Prostate gland (tissue), 2 donors: ENCODE measurements around the gene CUL7. TPM values are rescaled to one million over a fixed set of nuclear protein-coding genes. Genes with fewer than 3 reads are reported as not detected.

Experiments used
- DNase-seq: peaks from one replicate; pipeline ENCODE4 v3.0.0-alpha.2; 2019; ENCODE audit warnings: low spot score
- H3K27ac ChIP-seq, 2 donors: fragments of 200-600 bp; sonication (generic); 2 replicates each; pipeline ENCODE4 v1.5.1; 2017 to 2019
- H3K27me3 ChIP-seq: fragments of 200-600 bp; sonication (generic); replicated peaks from 2 replicates; pipeline ENCODE4 v1.5.1; 2019; ENCODE audit not compliant: insufficient read depth
- H3K36me3 ChIP-seq, 2 donors: fragments of 200-600 bp; sonication (generic); 1 replicate in 1 of 2; 2 replicates in 1 of 2; pipeline versions ENCODE4 v1.5.1 to v1.8.1; 2017 to 2019
- H3K4me1 ChIP-seq: fragments of 200-600 bp; sonication (generic); replicated peaks from 2 replicates; pipeline ENCODE4 v1.5.1; 2019
- H3K4me3 ChIP-seq, 2 donors: fragments of 200-600 bp; sonication (generic); 2 replicates each; pipeline ENCODE4 v1.5.1; 2017 to 2019
- H3K9me3 ChIP-seq: fragments of 200-600 bp; sonication (generic); 2 replicates; pipeline ENCODE4 v1.5.1; 2017
- CTCF ChIP-seq, 4 experiments: fragments of 200-600 bp in 2 of 4; fragments of 450-650 bp in 2 of 4; sonication (generic) in 2 of 4; IDR thresholded peaks; 1 replicate in 3 of 4; 2 replicates in 1 of 4; pipeline ENCODE4 v1.5.1; 2016 to 2019; ENCODE audit warnings: antibody characterized with exemption in 4 of 4, mild to moderate bottlenecking in 2 of 4, moderate library complexity in 2 of 4
- POLR2A ChIP-seq: fragments of 450-650 bp; IDR thresholded peaks from one replicate; pipeline ENCODE4 v1.6.1; 2016; ENCODE audit warnings: antibody characterized with exemption, mild to moderate bottlenecking
- POLR2AphosphoS5 ChIP-seq: sonication (generic); formaldehyde crosslinking; IDR thresholded peaks from one replicate; pipeline ENCODE4 v1.6.1; 2017; ENCODE audit warnings: antibody characterized with exemption
- WGBS: methylation state at CpG from one replicate; pipeline ENCODE4 v1.1.5; 2018; 5-methylcytosine and 5-hydroxymethylcytosine counted together
- intact Hi-C: fragments of 100-400 bp; cut with DNase I; formaldehyde crosslinking; loops from one replicate; pipeline ENCODE4 v1.14.2; 2022
- total RNA-seq, 2 donors: library from RNA; depleted of rRNA; stranded (reverse); fragments of >200 nt; gene quantifications; one replicate each; pipeline ENCODE4 v1.1.0, GENCODE V29; 2016

CUL7 gene
- total RNA-seq, 2 donors from 2014 or later: 18.6 to 30.4 TPM

GRCh38 chr6:42993445-42993844, 60.2 kb downstream of the CUL7 start:
- no peak overlapping the region for H3K4me3 ChIP-seq
- H3K27ac ChIP-seq: no peak overlapping the region
- intact Hi-C loops: no loop called here
- no peak for DNase-seq
- no peaks in the 10 kb centered on the region for H3K27me3 ChIP-seq
- no peaks in the 10 kb centered on the region for H3K9me3 ChIP-seq
- H3K36me3 ChIP-seq: peaks cover 0 to 7% of the 10 kb centered on the region in 2 donors
- WGBS: 67% methylated on average over 2 of the region's 2 CpGs
- TF ChIP-seq CTCF (IDR thresholded peaks at IDR 0.05) (no peak), POLR2A (no peak)
- no peaks in the 10 kb centered on the region for H3K4me1 ChIP-seq

- intact Hi-C loops: no loop called here
- Histone ChIP-seq H3K36me3 (peaks cover 0 to 7% of the 10 kb centered on the region in 2 donors), H3K4me3 (no peak overlapping the region), H3K4me1 (peaks cover 10% of the 10 kb centered on the region), H3K27me3 (no peaks in the 10 kb centered on the region), H3K9me3 (no peaks in the 10 kb centered on the region), H3K27ac (no peak overlapping the region)
- TF ChIP-seq POLR2AphosphoS5: no peak
- no peak for TF ChIP-seq POLR2A
- WGBS: 60% methylated on average over 5 of the region's 5 CpGs
- DNase-seq: no peak
Measured at GRCh38 chr6:42989923-42990322, 63.7 kb downstream of the CUL7 start.

- no peak for DNase-seq
- Histone ChIP-seq H3K4me1 (peaks cover 10% of the 10 kb centered on the region), H3K36me3 (peaks cover 0 to 7% of the 10 kb centered on the region in 2 donors), H3K9me3 (no peaks in the 10 kb centered on the region), H3K4me3 (no peak overlapping the region), H3K27me3 (no peaks in the 10 kb centered on the region), H3K27ac (no peak overlapping the region)
- TF ChIP-seq POLR2A: no peak
- no peak for TF ChIP-seq CTCF (IDR thresholded peaks at IDR 0.05)
- TF ChIP-seq POLR2AphosphoS5: no peak
- 41% methylated on average over 1 of the region's 1 CpG for WGBS
- intact Hi-C loops: no loop called here
Measured at GRCh38 chr6:42988486-42989020, 65.1 kb downstream of the CUL7 start.

Other genes with a start within 250 kb of the CUL7 start
- gene RPL7L1, start 174.2 kb downstream of the CUL7 start, total RNA-seq: 10 to 100 TPM; 79.0 to 79.8 TPM
- not detected for gene PTCRA, start 137.8 kb downstream of the CUL7 start, total RNA-seq
- 10 to 100 TPM; 52.3 to 68.5 TPM for gene CNPY3, start 124.4 kb downstream of the CUL7 start, total RNA-seq
- gene GNMT, start 93.1 kb downstream of the CUL7 start, total RNA-seq: 10 to 100 TPM; 14.7 to 85.9 TPM
- 10 to 100 TPM; 23.9 to 57.9 TPM for gene PEX6, start 74.7 kb downstream of the CUL7 start, total RNA-seq
- gene PPP2R5D, start 69.3 kb downstream of the CUL7 start, total RNA-seq: 10 to 100 TPM; 55.1 to 95.9 TPM
- 10 to 100 TPM; 67.9 to 95.9 TPM for gene MEA1, start 39.9 kb downstream of the CUL7 start, total RNA-seq
- 100 to 1,000 TPM; 138 to 148 TPM for gene KLHDC3, start 39.6 kb downstream of the CUL7 start, total RNA-seq
- 10 to 100 TPM; 45.1 to 50.8 TPM for gene RRP36, start 32.2 kb downstream of the CUL7 start, total RNA-seq
- 10 to 100 TPM; 19.1 to 52.3 TPM for gene MRPL2, start 5.6 kb upstream of the CUL7 start, total RNA-seq
- gene KLC4, start 5.8 kb upstream of the CUL7 start, total RNA-seq: 10 to 100 TPM; 27.3 to 41.2 TPM
- 10 to 100 TPM; 83.3 to 85.2 TPM for gene PTK7, start 22.5 kb upstream of the CUL7 start, total RNA-seq
- gene SRF, start 117.4 kb upstream of the CUL7 start, total RNA-seq: 10 to 100 TPM; 40.5 to 56.3 TPM
- 10 to 100 TPM; 22.9 to 87.0 TPM for gene CUL9, start 128.3 kb upstream of the CUL7 start, total RNA-seq
- gene DNPH1, start 175.6 kb upstream of the CUL7 start, total RNA-seq: 100 to 1,000 TPM in 1 of 2 donors, 10 to 100 TPM in 1; 40.3 to 138 TPM
- gene TTBK1, start 189.6 kb upstream of the CUL7 start, total RNA-seq: under 1 TPM; 0.18 to 0.62 TPM
- not detected for gene SLC22A7, start 244.4 kb upstream of the CUL7 start, total RNA-seq